ENCODE measurements around the gene FLNB.

Gene FLNB

GRCh38 chr3:58191361-58191991 is 183.3 kb downstream of the FLNB start:
- H3K4me2 ChIP-seq (ENCODE audit: low read depth, low read length): no peak overlapping the region
- DNase-seq: no peak
- no peaks in the 10 kb centered on the region for H3K79me2 ChIP-seq (ENCODE audit: low read length)
- H3K9me2 ChIP-seq (replicated peaks; ENCODE audit: insufficient read depth, low read length): no peaks in the 10 kb centered on the region
- H3K4me1 ChIP-seq (ENCODE audit: low read length): no peaks in the 10 kb centered on the region
- no peaks in the 10 kb centered on the region for H3K27me3 ChIP-seq (replicated peaks; ENCODE audit: insufficient read depth, low read length)
- TF ChIP-seq EZH2phosphoT487 (IDR thresholded peaks at IDR 0.05; ENCODE audit: low read length): no peak
- TF ChIP-seq CTCF (IDR thresholded peaks at IDR 0.05; ENCODE audit: low read length): no peak
- TF ChIP-seq EZH2 (optimal IDR thresholded peaks at IDR 0.05; ENCODE audit: low read depth, low read length): no peak
- no peaks in the 10 kb centered on the region for H3F3A ChIP-seq (ENCODE audit: insufficient read depth, low read length)
- no peak overlapping the region for H3K4me3 ChIP-seq (ENCODE audit: low read length)
- no peaks in the 10 kb centered on the region for H3K36me3 ChIP-seq (replicated peaks; ENCODE audit: insufficient read depth, low read length)
- no peak overlapping the region for H3K27ac ChIP-seq (ENCODE audit: low read length)
- H4K20me1 ChIP-seq (ENCODE audit: insufficient read depth, low read length): no peaks in the 10 kb centered on the region
- no peak overlapping the region for H2AFZ ChIP-seq (ENCODE audit: low read length)
- no peaks in the 10 kb centered on the region for H3K9me3 ChIP-seq (replicated peaks; ENCODE audit: insufficient read depth, low read length)
- H3K9ac ChIP-seq (ENCODE audit: low read length): no peak overlapping the region

- no peaks in the 10 kb centered on the region for H3K27me3 ChIP-seq (replicated peaks; ENCODE audit: insufficient read depth, low read length)
- H3F3A ChIP-seq (ENCODE audit: insufficient read depth, low read length): no peaks in the 10 kb centered on the region
- no peaks in the 10 kb centered on the region for H3K36me3 ChIP-seq (replicated peaks; ENCODE audit: insufficient read depth, low read length)
- no peak overlapping the region for H2AFZ ChIP-seq (ENCODE audit: low read length)
- H3K4me3 ChIP-seq (ENCODE audit: low read length): no peak overlapping the region
- H3K9me2 ChIP-seq (replicated peaks; ENCODE audit: insufficient read depth, low read length): no peaks in the 10 kb centered on the region
- H3K4me2 ChIP-seq (ENCODE audit: low read depth, low read length): no peak overlapping the region
- H3K27ac ChIP-seq (ENCODE audit: low read length): no peak overlapping the region
- H3K4me1 ChIP-seq (ENCODE audit: low read length): peaks cover 6% of the 10 kb centered on the region
- TF ChIP-seq EZH2phosphoT487 (IDR thresholded peaks at IDR 0.05; ENCODE audit: low read length) (no peak), EZH2 (optimal IDR thresholded peaks at IDR 0.05; ENCODE audit: low read depth, low read length) (no peak), CTCF (IDR thresholded peaks at IDR 0.05; ENCODE audit: low read length) (no peak)
- no peak for DNase-seq
- H3K9ac ChIP-seq (ENCODE audit: low read length): no peak overlapping the region
- no peaks in the 10 kb centered on the region for H4K20me1 ChIP-seq (ENCODE audit: insufficient read depth, low read length)
- no peaks in the 10 kb centered on the region for H3K9me3 ChIP-seq (replicated peaks; ENCODE audit: insufficient read depth, low read length)
- H3K79me2 ChIP-seq (ENCODE audit: low read length): no peaks in the 10 kb centered on the region
Observed at GRCh38 chr3:58192069-58192468, 183.8 kb downstream of the FLNB start.

- no peaks in the 10 kb centered on the region for H3K9me2 ChIP-seq (replicated peaks; ENCODE audit: insufficient read depth, low read length)
- H3K4me2 ChIP-seq (ENCODE audit: low read depth, low read length): no peak overlapping the region
- H3K27ac ChIP-seq (ENCODE audit: low read length): no peak overlapping the region
Observed at GRCh38 chr3:58193682-58194407, 185.6 kb downstream of the FLNB start.

More at GRCh38 chr3:58193682-58194407, 185.6 kb downstream of the FLNB start:
- H3K9me3 ChIP-seq (replicated peaks; ENCODE audit: insufficient read depth, low read length): no peaks in the 10 kb centered on the region
- DNase-seq: no peak
- no peaks in the 10 kb centered on the region for H3K79me2 ChIP-seq (ENCODE audit: low read length)
- peaks cover 7% of the 10 kb centered on the region for H3K4me1 ChIP-seq (ENCODE audit: low read length)
- H4K20me1 ChIP-seq (ENCODE audit: insufficient read depth, low read length): no peaks in the 10 kb centered on the region
- H3F3A ChIP-seq (ENCODE audit: insufficient read depth, low read length): no peaks in the 10 kb centered on the region
- H2AFZ ChIP-seq (ENCODE audit: low read length): no peak overlapping the region
- H3K9ac ChIP-seq (ENCODE audit: low read length): no peak overlapping the region
- no peak overlapping the region for H3K4me3 ChIP-seq (ENCODE audit: low read length)
- no peaks in the 10 kb centered on the region for H3K36me3 ChIP-seq (replicated peaks; ENCODE audit: insufficient read depth, low read length)
- no peak for TF ChIP-seq CTCF (IDR thresholded peaks at IDR 0.05; ENCODE audit: low read length)
- no peak for TF ChIP-seq EZH2phosphoT487 (IDR thresholded peaks at IDR 0.05; ENCODE audit: low read length)
- no peak for TF ChIP-seq EZH2 (optimal IDR thresholded peaks at IDR 0.05; ENCODE audit: low read depth, low read length)
- H3K27me3 ChIP-seq (replicated peaks; ENCODE audit: insufficient read depth, low read length): no peaks in the 10 kb centered on the region
